Measurements from ENCODE around the gene WFIKKN2. TPM values are rescaled to one million over a fixed set of nuclear protein-coding genes. Genes with fewer than 3 reads are reported as not detected.

The WFIKKN2 gene
- total and polyA plus RNA-seq, 2 of the 4 experiments (the other 2 are of a cell fraction) = 0.02 TPM; not detected in 1

- Histone ChIP-seq H3K9me1 (ENCODE audit: insufficient read depth, low read length) (no peaks in the 10 kb centered on the region), H3K4me1 (ENCODE audit: control insufficient read depth, insufficient read depth, low read length) (peaks cover 8% of the 10 kb centered on the region; the same call in 1 of the 2 replicates), H4K91ac (ENCODE audit: insufficient read depth, low read depth, low read length) (no peak overlapping the region), H3K9ac (ENCODE audit: low read depth, low read length) (no peak overlapping the region), H4K20me1 (ENCODE audit: insufficient read depth, low read length) (no peaks in the 10 kb centered on the region), H3K4me3 (ENCODE audit: insufficient read depth, low read depth, low read length) (no peak overlapping the region), H3K79me1 (ENCODE audit: low read depth in 1 of 2, low read length in 2 of 2) (no peaks in the 10 kb centered on the region), H3K14ac (replicated peaks; ENCODE audit: low read depth, low read length) (no peak overlapping the region), H3K23ac (ENCODE audit: low read depth, low read length) (no peak overlapping the region), H3K18ac (ENCODE audit: low read depth, low read length) (no peak overlapping the region), H2AFZ (replicated peaks; ENCODE audit: low read length, poor library complexity) (no peak overlapping the region), H2AK9ac (replicated peaks; ENCODE audit: low read depth, low read length, poor library complexity) (no peak overlapping the region), H2BK20ac (ENCODE audit: low read depth, low read length) (no peak overlapping the region), H3K4me2 (ENCODE audit: low read depth, low read length) (no peak overlapping the region), H4K8ac (ENCODE audit: low read depth in 2 of 2, low read length in 2 of 2) (no peak overlapping the region), H3K4ac (ENCODE audit: low read depth, low read length) (no peak overlapping the region), H3K27me3 (ENCODE audit: control insufficient read depth, insufficient read depth, low read length) (no peaks in the 10 kb centered on the region), H4K5ac (ENCODE audit: low read depth, low read length) (no peak overlapping the region), H2AK5ac (ENCODE audit: low read depth, low read length) (no peak overlapping the region), H2BK15ac (ENCODE audit: low read depth, low read length) (no peak overlapping the region), H3K27ac (ENCODE audit: insufficient read depth, low read length) (no peak overlapping the region), H2BK120ac (ENCODE audit: low read depth, low read length) (no peak overlapping the region), H3K56ac (ENCODE audit: extremely low read depth, insufficient read depth, low read length) (no peak overlapping the region), H2BK5ac (ENCODE audit: low read depth, low read length, poor library complexity, severe bottlenecking) (no peak overlapping the region), H3K9me3 (ENCODE audit: control insufficient read depth, insufficient read depth, low read length) (no peaks in the 10 kb centered on the region), H3K36me3 (ENCODE audit: control insufficient read depth, insufficient read depth, low read length) (no peaks in the 10 kb centered on the region)
- in situ Hi-C loops (cut with MboI; ENCODE audit: low sequenced_read_pairs) = no loop called here
- no CpG with 5 or more reads among the region's 4 CpGs for WGBS, 2 experiments (ENCODE audit: extremely low coverage in 2 of 2, insufficient read length in 1 of 2)
- POLR2A ChIA-PET (ENCODE audit: unreplicated experiment) = no interaction called here
- TF ChIP-seq MXI1 (IDR thresholded peaks at IDR 0.05; ENCODE audit: borderline replicate concordance, low read depth, low read length) (no peak), CHD1 (IDR thresholded peaks at IDR 0.05; ENCODE audit: low read depth, low read length) (no peak), MAZ (IDR thresholded peaks at IDR 0.05; ENCODE audit: borderline replicate concordance, low read depth, low read length) (no peak), POLR2A (IDR thresholded peaks at IDR 0.05; ENCODE audit: low read depth, low read length) (no peak), ELK1 (IDR thresholded peaks at IDR 0.05; ENCODE audit: borderline replicate concordance, low read depth, low read length) (no peak), RAD21 (IDR thresholded peaks at IDR 0.05; ENCODE audit: low read length) (no peak), NFE2L2 (IDR thresholded peaks at IDR 0.05; ENCODE audit: low read depth, low read length) (no peak)
- CTCF ChIA-PET = interaction anchor here (0.7 kb wide), 1 partner anchor 65 kb away, joined by 4 read pairs; no protein-coding TSS in a partner anchor
- BruUV-seq (replicated peaks) = no TSS peak
- ATAC-seq (ENCODE audit: low read depth) (no peak), DNase-seq (no peak)
- intact Hi-C loops (cut with micrococcal nuclease) = no loop called here
- dilution Hi-C loops (cut with HindIII; ENCODE audit: low sequenced_read_pairs, unreplicated experiment) = no loop called here
Measured at GRCh38 chr17:50847566-50847965, 12.2 kb downstream of the WFIKKN2 start.

Data from IMR-90 (cell line).